ENCODE measurements around the gene PTPRN2. TPM values are rescaled to one million over a fixed set of nuclear protein-coding genes. Genes with fewer than 3 reads are reported as not detected.

Gene PTPRN2
- total RNA-seq, 2 donors from 2014 or later: 26.1 to 55.5 TPM

- intact Hi-C loops (cut with DNase I): no loop called here
- Histone ChIP-seq H3K9me3 (no peaks in the 10 kb centered on the region), H3K4me1 (replicated peaks) (no peaks in the 10 kb centered on the region), H3K27me3 (replicated peaks; ENCODE audit: insufficient read depth) (no peaks in the 10 kb centered on the region), H3K4me3 (no peak overlapping the region), H3K36me3 (no peaks in the 10 kb centered on the region), H3K27ac (no peak overlapping the region)
- TF ChIP-seq CTCF (IDR thresholded peaks at IDR 0.05) (no peak), POLR2AphosphoS5 (IDR thresholded peaks at IDR 0.05) (no peak), POLR2A (IDR thresholded peaks at IDR 0.05) (no peak)
- DNase-seq (ENCODE audit: low spot score): no peak
- 87% methylated on average over 13 of the region's 13 CpGs for WGBS
These were observed 322.5 kb downstream of the PTPRN2 start for GRCh38 chr7:158264881-158265742.

- no peak for DNase-seq (ENCODE audit: low spot score)
- WGBS: 89% methylated on average over 25 of the region's 25 CpGs
- Histone ChIP-seq H3K4me3 (no peak overlapping the region), H3K27me3 (replicated peaks; ENCODE audit: insufficient read depth) (no peaks in the 10 kb centered on the region), H3K9me3 (no peaks in the 10 kb centered on the region), H3K4me1 (replicated peaks) (no peaks in the 10 kb centered on the region), H3K27ac (no peak overlapping the region), H3K36me3 (no peaks in the 10 kb centered on the region)
- TF ChIP-seq POLR2AphosphoS5 (IDR thresholded peaks at IDR 0.05) (no peak), CTCF (IDR thresholded peaks at IDR 0.05) (no peak), POLR2A (IDR thresholded peaks at IDR 0.05) (no peak)
- intact Hi-C loops (cut with DNase I): no loop called here
These were observed 323.5 kb downstream of the PTPRN2 start for GRCh38 chr7:158263964-158264748.

- Histone ChIP-seq H3K4me3 (no peak overlapping the region), H3K4me1 (replicated peaks) (no peaks in the 10 kb centered on the region), H3K27me3 (replicated peaks; ENCODE audit: insufficient read depth) (no peaks in the 10 kb centered on the region), H3K36me3 (no peaks in the 10 kb centered on the region), H3K27ac (no peak overlapping the region), H3K9me3 (no peaks in the 10 kb centered on the region)
- 88% methylated on average over 19 of the region's 19 CpGs for WGBS
- intact Hi-C loops (cut with DNase I): no loop called here
- TF ChIP-seq CTCF (IDR thresholded peaks at IDR 0.05) (no peak), POLR2AphosphoS5 (IDR thresholded peaks at IDR 0.05) (no peak), POLR2A (IDR thresholded peaks at IDR 0.05) (no peak)
- DNase-seq (ENCODE audit: low spot score): no peak
These were observed 324.3 kb downstream of the PTPRN2 start for GRCh38 chr7:158263110-158263963.

GRCh38 chr7:158262284-158263109, 325.1 kb downstream of the PTPRN2 start:
- no peaks in the 10 kb centered on the region for H3K36me3 ChIP-seq
- TF ChIP-seq POLR2A (IDR thresholded peaks at IDR 0.05) (no peak), CTCF (IDR thresholded peaks at IDR 0.05) (no peak), POLR2AphosphoS5 (IDR thresholded peaks at IDR 0.05) (no peak)
- DNase-seq (ENCODE audit: low spot score): no peak
- no peaks in the 10 kb centered on the region for H3K27me3 ChIP-seq (replicated peaks; ENCODE audit: insufficient read depth)
- no peak overlapping the region for H3K27ac ChIP-seq
- 89% methylated on average over 5 of the region's 5 CpGs for WGBS
- H3K9me3 ChIP-seq: no peaks in the 10 kb centered on the region
- no peaks in the 10 kb centered on the region for H3K4me1 ChIP-seq (replicated peaks)
- intact Hi-C loops (cut with DNase I): no loop called here
- H3K4me3 ChIP-seq: no peak overlapping the region
